HG02642 (cell line): ENCODE data around the gene THPO.

ENCODE experiments used
- ATAC-seq: cut with Tn5 transposase; IDR thresholded peaks from one replicate; pipeline ENCODE4 v1.9.1; 2021; ENCODE audit warnings: mild to moderate bottlenecking; ENCODE audit not compliant: unreplicated experiment, poor library complexity

The THPO gene

GRCh38 chr3:184335661-184336546 lies 42.1 kb downstream of the THPO start:
- ATAC-seq, result peak; percentile 73

GRCh38 chr3:184335291-184335660 lies 42.7 kb downstream of the THPO start:
- peak; percentile 3 for ATAC-seq

- ATAC-seq, result no peak
Observed at GRCh38 chr3:184334470-184335158, 43.4 kb downstream of the THPO start.

DNA sequence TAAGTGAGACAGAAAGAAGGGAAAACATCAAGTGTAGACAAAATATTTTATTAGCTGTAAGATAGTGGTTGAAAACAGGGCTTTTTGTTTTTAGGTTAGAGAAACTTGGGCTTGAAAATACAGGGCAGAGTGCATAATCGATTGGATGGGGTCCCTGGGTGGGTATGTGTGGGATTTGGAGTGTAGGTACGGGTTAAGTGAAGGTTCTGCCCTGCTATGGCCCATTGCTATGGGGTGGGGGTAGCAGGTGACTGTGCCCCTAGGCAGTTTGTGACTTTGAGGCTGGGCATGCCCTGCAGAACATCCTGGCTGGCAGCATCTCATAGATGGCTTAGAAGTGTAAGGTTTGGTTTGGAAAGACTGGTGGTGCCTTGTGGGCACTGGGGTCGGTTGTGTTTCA lies 44.3 kb downstream of the THPO start:
- ATAC-seq, result no peak

DNA sequence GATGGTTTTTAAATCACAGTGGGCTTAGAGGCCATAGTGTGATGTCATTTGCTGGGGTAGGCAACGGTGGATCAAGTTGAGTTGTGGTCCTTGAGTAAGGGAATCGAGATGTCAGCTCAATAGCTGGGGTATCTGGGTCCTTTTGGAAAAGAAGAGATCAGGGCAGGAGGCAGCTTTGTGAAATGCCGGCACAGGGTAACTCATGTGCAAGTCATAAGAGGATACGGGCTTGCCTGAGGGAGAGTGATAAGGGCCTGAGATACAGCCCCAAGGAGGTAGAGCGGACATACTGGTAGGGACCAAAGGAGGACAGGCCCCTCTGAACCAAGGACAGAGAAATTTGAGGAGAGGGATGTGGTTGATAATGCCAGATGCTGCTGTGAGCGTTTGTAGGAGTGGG lies 44.8 kb downstream of the THPO start:
- ATAC-seq, result no peak

DNA sequence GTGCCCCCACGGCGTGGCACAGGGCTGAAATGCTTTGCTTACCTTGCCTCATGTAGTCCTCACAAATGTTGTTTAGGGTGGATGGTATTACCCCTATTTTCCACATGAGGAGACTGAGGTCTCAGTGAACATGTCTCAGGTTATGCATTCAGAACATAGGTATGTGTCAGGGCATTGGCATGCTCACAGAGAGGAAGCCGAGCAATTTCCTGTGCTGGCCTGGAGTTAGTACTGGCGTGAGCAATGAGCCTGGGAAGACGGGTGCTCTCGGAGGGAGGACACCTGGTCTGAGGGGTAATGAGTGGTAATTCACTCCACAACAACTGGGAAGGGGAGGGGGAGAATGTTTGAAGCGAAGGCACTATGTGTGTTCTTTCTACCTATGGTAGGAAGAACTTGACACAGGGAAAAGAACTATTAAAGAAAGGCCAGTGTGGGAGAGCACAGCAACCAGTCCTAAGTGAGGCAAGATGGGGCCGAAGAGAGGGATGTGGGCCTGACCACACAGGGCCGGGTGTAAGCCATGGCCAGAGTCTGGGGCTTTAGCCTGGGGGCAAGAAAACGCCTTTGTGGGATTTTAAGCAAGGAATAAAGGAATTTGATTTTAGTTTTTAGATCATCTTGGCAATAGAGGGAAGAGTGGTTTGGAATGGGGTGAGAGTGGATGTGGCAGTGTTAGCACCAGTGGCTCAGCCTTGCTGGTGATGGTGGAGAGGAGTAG lies 45.5 kb downstream of the THPO start:
- no peak for ATAC-seq

DNA sequence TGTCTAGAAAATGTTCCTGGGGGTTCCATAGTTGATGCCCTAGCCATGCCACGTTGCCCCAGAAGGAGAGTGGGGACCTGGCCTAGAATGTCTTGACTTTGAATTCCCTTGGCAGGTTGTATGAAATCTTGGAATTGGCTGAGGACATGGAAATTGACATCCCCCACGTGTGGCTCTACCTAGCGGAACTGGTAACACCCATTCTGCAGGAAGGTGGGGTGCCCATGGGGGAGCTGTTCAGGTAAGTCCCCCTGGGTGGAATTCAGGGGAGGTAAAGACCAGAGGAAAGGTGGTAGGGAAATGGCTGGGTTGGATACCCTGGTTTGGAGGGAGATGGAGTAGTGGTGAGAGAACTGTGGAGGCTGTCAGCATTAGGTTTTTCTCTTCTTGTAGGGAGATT lies 49.5 kb downstream of the THPO start:
- no peak for ATAC-seq

- ATAC-seq, result no peak
Observed at GRCh38 chr3:184327171-184327570, 50.8 kb downstream of the THPO start.

DNA sequence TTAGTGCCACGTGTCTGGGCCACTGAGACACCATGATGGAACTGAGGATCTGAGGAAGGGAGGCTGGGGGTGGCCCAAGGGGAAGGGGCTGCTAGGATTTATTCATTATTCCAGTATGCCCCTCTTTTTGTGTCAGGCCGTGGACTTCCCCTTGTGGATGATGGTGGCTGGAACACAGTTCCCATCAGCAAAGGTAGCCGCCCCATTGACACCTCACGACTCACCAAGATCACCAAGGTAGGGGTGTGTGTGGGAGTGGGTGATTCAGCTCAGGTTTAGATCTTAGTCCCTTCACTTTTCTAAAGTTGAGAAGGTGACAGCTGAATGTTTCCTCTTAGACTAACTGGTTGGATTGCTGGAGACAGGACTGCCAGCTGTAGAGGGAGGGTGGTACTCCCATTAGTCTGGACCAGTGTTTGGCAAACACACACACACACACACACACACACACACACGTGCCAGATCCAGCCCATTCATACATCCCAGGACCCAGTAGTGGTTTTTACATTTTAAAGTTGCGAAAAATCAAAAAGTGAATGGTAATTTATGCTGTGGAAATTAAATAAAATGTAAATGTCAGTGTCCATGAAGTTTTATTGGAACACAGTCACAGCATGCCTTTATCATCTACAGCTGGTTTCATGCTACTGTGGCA lies 52.2 kb downstream of the THPO start:
- no peak for ATAC-seq

DNA sequence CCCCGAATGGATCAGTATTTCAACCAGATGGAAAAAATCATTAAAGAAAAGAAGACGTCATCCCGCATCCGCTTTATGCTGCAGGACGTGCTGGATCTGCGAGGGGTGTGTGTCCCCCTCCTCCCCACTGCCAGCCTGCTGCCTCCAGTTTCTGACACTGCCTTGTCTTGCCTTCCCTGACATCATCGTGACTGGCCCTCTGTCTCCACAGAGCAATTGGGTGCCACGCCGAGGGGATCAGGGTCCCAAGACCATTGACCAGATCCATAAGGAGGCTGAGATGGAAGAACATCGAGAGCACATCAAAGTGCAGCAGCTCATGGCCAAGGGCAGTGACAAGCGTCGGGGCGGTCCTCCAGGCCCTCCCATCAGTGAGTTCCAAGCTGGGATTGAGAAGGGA lies 52.7 kb downstream of the THPO start:
- ATAC-seq, result no peak

DNA sequence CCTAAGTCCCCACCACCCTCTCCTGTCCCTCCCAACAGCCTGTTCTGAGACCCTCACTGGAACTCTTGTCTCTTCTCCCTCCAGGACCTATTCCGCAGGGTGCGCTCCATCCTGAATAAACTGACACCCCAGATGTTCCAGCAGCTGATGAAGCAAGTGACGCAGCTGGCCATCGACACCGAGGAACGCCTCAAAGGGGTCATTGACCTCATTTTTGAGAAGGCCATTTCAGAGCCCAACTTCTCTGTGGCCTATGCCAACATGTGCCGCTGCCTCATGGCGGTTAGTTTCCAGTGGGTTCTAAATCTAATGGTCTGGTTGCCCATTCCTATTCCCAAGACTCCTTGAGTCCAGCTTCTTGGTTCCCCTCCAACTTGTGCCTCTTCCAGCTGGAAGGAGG lies 54.3 kb downstream of the THPO start:
- no peak for ATAC-seq

- no peak for ATAC-seq
Observed at GRCh38 chr3:184322731-184323487, 55.1 kb downstream of the THPO start.
